GM12872 (cell line): ENCODE measurements around the gene SPRYD4.

Source experiments
- CTCF ChIP-seq: IDR thresholded peaks from 3 replicates; pipeline ENCODE4 v1.5.1; 2011; ENCODE audit warnings: low read depth, mild to moderate bottlenecking, low read length, moderate library complexity; ENCODE audit not compliant: insufficient read depth

The SPRYD4 gene

DNA sequence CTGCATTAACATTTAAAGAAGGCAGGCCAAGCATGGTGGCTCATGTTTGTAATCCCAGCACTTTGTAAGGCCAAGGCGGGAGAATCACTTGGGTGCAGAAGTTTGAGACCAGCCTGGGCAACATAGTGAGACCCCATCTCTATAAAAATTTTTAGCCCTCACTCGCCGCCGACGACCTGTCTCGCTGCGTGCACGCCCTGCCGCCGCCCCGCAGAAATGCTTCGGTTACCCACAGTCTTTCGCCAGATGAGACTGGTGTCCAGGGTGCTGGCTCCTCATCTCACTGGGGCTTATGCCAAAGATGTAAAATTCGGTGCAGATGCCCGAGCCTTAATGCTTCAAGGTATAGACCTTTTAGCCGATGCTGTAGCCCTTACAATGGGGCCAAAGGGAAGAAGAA, 42.4 kb downstream of the SPRYD4 start:
- no peak for TF ChIP-seq CTCF

- no peak for TF ChIP-seq CTCF
Measured at GRCh38 chr12:56517854-56518253, 49.5 kb downstream of the SPRYD4 start.

GRCh38 chr12:56518570-56518969, 50.2 kb downstream of the SPRYD4 start:
- TF ChIP-seq CTCF, result no peak

DNA sequence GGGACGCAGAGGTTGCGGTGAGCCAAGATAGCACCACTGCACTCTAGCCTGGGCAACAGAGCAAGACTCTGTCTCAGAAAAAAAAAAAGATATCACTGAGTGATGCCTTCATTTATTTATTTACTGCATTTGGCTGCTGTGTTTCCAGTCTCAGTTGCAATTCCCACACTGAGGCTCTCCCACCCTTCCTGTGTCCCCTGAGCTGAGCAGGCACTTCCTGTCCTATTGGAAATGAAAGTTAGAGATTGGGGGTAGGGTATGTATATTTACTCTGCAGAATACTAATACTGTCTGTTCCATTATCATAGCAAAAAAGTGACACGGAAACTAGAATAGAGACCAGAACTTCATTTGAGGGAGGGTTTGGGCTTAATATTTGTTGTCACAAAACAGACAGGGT, 51.7 kb downstream of the SPRYD4 start:
- TF ChIP-seq CTCF, result no peak

- TF ChIP-seq CTCF, result no peak
Measured at GRCh38 chr12:56520506-56520905, 52.1 kb downstream of the SPRYD4 start.

DNA sequence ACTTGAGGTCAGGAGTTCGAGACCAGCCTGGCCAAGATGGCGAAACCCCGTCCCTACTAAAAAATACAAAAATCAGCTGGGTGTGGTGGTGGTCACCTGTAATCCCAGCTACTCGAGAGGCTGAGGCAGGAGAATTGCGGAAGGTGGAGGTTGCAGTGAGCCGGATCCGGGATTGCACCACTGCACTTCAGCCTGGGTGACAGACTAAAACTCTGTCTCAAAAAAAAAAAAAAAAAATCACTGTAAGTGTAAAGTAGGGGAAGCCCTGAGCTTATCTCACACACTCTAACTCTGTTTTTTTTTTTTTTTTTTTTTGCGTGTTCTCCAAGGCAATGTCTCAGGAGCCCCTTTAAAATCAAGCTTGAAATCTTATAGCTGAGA, 52.8 kb downstream of the SPRYD4 start:
- TF ChIP-seq CTCF, result no peak

- no peak for TF ChIP-seq CTCF
Measured at GRCh38 chr12:56521590-56522371, 53.4 kb downstream of the SPRYD4 start, which contains the start of gene RBMS2. TSS of gene RBMS2 (plus strand) at chr12:56521820. CDS start at chr12:56522024, 204 bp downstream.
